NCI-H526 treated with DMSO at 0.1 percent for 48 hours (cell line): ENCODE results near the gene JMJD4.
A peak's percentile ranks its signal among the peaks of the same experiment; 100 is the strongest.

ENCODE experiments used
- DNase-seq: peaks from one replicate; lab custom pipeline; 2025; lab: John Stamatoyannopoulos, UW

JMJD4 gene

DNA sequence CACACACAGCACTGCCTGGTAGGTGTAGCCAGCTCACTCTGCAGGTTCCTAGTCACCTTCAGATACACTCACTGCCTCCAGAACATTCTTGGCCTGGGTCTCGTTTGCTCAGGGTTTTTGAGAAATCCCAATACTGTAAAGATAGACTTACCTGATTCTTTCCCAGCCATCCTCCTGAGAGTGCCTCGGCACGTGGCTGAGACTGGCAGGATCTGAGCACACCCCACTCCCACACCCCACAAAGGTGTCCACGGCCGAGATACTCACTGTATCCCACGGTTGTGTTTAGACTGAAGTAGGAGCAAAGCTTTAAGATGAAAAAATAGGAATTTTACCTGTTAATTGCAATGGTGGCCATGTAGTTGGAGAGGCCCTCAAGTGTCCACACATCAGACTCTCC lies 33.5 kb upstream of the JMJD4 start:
- DNase-seq, result no peak

GRCh38 chr1:227768125-227768439 lies 33.0 kb upstream of the JMJD4 start:
- no peak for DNase-seq

- no peak for DNase-seq
These were observed 32.5 kb upstream of the JMJD4 start for GRCh38 chr1:227767401-227768124.

DNA sequence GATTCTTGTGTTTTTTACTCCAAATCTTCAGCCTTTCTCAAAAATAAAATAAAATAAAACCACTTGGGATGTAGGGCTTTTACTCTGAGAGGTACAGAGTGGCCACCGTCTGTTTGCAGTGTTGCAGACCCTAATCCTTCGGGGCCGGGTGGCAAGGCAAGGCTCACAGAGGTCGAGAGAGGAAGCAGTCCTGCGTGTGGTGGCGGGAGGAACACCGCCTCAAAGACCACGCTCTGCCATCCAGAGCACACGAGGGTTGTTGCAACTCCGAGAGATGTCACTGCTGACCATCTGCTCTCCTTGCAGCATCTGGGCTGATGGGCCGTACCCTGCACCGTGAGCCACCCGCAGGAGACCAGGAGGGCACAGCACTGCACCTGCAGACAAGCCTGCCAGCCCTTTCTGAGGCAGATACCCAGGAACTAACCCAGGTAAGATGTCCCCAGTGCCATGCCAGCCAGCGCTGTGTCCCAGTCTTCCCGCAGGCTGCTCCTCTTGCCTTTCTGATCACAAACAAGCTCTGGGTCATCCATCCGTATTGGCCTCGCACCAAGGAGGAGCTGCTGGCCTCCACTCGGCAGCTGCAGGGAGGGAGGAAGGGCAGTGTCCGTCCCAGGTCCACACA lies 31.7 kb upstream of the JMJD4 start:
- DNase-seq, result no peak

GRCh38 chr1:227766015-227766634 lies 31.0 kb upstream of the JMJD4 start:
- no peak for DNase-seq

DNA sequence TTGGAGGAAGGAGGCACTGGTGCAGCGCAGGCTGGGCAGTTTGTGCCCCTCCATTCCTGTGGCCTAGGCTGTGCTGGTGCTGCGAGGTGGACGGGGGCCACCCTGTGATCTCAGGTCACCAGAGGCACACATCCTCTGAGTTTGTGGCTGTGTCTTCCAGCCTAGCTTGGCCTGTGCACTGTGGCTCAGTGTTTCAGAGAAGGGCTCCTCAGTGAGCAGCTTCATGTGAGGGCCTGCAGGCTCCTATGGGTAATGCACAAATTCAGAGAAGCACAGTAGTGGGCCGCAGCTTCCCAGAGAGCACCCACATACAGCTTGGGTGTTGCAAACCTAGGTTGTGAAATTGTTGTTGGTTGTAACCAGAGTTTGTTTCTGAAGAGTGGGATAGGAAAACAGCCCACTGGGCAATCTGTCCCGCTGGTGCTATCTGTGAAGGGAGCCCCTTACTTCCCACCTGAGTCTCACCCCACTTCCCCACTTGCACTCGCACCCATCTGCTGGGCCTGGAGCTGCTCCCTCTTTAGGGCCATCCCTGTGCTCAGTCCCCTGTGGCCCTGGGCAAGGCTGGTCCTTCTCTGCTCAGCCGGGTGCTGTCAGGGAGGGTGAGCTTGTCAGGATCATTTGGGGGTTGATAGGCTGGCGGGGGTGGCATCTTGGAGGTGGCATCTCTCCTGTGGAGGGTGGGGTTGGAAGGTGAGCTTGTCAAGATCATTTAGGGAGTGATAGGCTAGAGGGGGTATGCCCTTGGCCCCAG lies 30.3 kb upstream of the JMJD4 start:
- DNase-seq, result no peak

DNA sequence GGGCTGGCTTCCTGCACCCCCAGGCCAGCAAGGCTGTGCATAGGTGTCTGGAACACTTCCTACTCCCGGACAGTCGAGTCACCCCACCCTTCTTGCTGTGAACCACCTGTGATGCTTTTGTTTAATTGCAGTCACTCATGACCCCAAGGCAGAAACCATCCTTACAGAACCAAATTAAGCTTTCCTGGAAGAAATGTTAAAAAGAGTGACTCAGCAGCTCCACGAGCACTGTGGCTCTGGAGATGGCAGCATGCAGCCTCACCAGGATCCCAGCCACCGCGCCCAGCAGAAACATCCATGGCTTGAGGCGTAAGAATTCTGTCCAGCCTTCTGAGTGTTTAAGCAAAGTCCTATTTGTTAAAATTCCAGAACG lies 28.9 kb upstream of the JMJD4 start:
- no peak for DNase-seq

GRCh38 chr1:227763246-227764018 lies 28.3 kb upstream of the JMJD4 start:
- DNase-seq, result no peak

- peak; percentile 4 for DNase-seq
These were observed 27.3 kb upstream of the JMJD4 start for GRCh38 chr1:227762231-227762911.

DNA sequence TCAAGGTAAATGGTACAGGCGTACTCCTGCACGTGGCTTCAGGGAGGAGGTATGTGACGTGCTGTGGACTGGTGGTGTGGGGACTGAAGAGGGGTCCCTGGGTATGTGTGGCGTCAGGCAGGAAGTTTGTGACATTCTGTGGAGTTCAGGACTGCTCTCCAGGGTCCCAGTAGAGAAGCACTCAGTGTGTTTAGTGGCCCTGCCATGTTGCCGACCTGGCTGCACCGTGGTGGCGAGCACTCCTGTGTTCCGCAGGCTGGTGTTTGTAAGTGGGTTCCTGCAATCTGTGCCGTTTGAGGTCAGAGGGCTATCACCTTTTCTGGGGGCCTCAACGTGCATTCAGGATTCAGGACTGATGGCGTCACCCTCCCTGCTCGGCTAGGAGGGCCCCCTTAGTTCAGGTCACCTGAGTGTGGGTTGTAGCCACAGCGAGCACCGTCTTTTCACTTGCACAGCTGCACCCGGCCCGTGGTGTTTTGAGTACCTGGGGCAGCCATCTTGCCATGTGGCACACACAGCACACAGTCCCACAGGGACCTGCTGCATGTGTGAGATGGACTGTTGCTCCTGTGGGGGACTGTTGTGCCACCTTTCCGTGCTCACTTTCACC lies 26.6 kb upstream of the JMJD4 start:
- DNase-seq, result no peak

GRCh38 chr1:227760377-227760776 lies 25.3 kb upstream of the JMJD4 start:
- DNase-seq, result no peak

- DNase-seq, result no peak
These were observed 24.5 kb upstream of the JMJD4 start for GRCh38 chr1:227759341-227760300.

DNA sequence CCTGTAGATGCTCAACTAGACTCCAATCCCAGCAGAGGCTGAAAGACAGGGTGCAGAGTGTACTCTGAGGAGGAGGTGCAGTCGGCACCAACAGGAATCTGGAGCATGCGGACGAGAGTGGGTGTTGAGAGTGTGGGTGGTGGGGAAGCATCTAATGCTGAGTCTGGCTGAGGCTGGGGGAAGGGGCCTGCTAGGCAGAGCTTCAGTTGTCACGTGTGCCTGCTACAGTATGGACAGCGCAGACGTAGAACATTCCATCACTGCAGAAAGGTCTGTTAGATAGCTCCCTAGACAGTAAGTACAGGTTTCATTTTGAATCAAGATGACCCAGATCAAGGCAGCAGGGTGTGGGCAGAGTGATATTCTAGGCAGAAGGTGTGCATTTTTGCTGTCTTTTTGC lies 23.3 kb upstream of the JMJD4 start:
- no peak for DNase-seq

DNA sequence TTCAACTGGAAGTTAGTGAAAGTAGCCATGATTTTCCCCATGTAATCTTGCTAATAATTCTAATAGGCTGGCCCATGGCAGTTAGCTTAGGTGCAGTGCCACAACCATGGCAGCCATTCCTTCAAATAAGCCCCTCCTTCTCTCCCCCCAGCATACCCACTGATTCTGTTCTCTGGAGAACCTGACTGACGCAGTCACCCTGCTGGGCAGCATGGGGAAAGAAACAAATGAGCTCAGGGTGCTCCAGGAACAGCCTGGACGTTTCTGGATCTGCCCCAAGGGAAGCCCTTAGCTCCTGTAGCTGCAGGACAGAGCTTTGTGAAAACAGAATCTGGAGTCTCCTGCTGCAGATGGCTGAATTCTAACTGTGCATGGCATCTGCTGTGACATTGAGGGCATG lies 22.7 kb upstream of the JMJD4 start:
- DNase-seq, result no peak

DNA sequence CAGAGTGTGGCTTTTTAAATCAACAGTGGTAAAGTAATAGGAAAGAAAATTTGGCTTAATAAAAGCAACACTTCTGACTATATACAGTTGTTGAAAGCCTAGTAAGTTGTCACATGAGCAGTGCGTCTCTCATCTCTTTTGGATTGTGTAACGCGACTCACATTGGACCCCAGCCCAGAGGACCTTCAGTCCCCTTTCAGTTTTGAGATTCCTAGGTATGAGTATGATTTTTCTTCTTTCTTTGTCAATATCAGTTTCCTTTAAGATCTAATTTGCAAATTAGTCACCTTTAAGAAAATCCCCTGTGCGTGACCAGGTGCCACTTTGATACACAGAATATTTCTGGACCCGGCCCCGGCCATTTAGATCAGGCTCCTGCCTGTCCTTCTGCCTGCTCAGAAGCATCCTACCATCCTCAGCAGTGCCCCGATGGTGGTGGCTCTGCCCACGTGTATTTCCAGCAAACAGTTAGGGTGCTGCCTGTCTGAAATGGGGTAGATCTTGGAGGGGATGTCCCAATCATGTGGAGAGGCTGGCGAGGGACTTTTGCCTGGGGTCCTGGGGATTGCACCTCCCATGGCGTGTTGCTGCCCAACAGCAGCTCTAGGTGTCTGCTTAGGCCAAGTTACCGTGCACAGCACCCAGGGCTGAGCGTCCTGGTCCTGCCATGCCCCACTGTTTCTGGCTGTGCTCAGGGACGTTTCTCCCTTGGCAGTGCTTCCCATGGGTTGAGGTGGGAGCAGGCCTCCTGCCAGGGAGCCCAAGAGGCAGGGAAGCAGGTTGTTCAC lies 21.3 kb upstream of the JMJD4 start:
- DNase-seq, result no peak

DNA sequence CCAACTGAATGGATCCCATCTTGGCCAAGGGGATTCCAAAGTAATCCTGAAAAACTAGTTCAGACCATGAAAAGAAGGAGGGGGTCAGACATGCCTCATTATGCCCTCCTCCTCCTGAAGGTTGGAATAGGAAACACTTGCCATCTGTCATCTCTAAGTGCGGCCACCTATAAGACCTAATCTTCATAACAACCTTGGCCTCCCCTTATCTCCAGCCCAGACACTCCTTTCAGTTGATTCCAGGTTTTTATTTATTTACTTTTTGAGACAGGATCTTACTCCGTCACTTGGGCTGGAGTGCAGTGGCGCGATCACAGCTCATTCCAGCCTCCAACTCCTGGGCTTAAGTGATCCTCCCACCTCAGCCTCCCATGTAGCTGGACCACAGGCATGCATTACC lies 19.9 kb upstream of the JMJD4 start:
- no peak for DNase-seq

DNA sequence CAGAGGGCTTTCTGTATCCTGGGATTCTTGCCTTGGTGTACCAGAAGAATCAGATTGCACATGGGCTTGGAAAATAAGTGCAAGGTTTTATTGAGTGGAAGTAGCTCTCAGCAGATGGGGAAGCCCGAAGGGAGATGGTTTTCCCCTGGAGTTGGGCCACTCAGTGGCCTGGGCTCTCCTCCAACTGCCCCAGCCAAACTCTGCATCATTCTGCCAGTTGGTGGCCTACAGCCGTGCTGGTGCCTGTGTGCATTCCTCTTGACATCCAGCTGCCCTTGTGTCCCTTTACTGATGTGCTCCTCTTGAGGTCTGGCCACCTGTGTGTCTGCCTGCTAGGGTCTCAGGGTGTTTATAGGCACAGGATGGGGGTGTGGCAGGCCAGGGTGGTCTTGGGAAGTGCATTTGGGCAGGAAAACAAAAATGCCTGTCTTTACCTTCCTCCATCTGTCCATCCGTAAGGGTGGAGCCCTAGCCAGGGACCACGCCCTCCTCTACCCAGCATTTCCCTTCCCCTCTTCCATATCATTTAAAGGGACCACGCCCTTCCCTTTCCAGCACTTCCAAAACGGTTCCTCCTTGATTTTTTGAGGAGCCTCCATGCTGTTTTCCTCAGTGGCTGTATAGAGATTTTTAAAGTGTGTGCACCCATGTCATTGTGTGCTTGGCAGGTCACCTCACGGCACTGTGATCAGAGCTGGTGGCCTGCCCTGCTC lies 19.1 kb upstream of the JMJD4 start:
- DNase-seq, result no peak

GRCh38 chr1:227749916-227750710 lies 15.0 kb upstream of the JMJD4 start:
- no peak for DNase-seq
